ENCODE measurements around the gene TNRC6B.
"Not testable (repeated sequence)": the region's sequence is repeated elsewhere in the genome, so short reads cannot be mapped to it uniquely, and the experiment has no call there.

TNRC6B gene

GRCh38 chr22:40300316-40300715, 122.6 kb downstream of the TNRC6B start:
- DNase-seq (ENCODE audit: low read depth), result no peak

DNA sequence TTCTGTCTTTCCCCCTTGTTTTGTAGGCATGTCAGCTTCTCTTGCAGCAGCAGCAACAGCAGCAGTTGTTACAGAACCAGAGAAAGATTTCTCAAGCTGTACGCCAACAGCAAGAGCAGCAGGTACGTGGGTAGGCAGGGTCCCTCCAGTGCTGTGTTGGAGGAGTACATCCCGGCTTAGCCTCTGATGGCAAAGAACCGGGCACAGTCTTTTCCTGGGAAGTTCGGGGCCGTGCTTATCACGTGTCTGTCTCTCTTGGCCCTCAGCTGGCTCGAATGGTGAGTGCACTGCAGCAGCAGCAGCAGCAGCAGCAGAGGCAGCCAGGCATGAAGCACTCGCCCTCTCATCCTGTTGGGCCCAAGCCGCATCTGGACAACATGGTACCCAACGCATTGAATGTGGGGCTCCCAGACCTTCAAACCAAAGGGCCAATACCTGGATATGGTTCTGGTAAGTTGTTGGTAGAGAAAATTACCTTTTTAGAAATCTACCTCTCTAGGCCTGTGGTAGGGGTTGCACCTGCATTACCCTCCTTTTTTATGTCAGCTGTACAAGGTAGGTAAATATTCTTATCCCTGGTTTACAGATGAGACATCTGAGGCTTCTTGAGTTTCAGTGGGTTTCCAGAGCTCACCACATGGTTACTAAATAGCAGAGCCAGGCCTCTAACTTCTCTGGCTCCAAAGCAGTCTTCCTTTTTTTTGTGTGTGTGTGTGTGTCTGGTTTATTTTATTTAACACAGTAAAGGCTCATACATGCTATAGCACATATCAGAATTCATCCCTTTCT, 123.4 kb downstream of the TNRC6B start:
- DNase-seq (ENCODE audit: low read depth), result no peak

DNA sequence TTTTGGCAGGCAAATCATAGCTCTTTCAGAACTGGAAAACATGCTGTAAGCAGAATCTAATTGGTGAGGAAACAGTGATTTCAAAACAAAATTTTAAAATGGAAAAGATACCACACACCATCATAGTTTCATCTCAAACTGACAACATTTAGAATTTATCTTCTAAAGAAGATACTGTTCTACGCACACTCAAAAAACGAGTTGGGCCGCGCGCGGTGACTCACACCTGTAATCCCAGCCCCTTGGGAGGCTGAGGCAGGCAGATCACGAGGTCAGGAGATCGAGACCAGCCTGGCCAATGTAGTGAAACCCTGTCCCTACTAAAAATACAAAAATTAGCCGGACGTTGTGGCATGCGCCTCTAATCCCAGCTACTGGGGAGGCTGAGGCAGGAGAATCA, 124.4 kb downstream of the TNRC6B start:
- DNase-seq (ENCODE audit: low read depth), result peak; percentile 17

DNA sequence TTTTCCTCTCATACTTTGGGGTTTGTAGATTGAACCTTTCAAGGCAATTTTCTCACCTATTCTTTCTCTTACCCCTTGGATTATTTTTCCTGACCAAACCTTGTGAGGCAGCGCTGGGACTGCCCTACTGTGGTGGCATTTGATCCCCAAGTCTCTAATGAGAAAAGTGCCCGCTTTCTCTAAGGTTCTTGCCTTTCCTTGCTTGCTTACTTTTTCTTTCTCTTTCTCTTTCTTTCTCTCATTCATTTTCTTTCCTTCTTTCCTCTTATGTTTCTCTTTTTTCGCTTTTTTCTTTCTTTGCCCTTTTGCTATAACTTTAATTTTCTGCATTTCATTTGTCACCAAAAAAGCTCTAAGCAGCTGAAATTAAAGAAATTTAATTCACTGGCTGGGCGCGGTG, 127.9 kb downstream of the TNRC6B start:
- no peak for DNase-seq (ENCODE audit: low read depth)

DNA sequence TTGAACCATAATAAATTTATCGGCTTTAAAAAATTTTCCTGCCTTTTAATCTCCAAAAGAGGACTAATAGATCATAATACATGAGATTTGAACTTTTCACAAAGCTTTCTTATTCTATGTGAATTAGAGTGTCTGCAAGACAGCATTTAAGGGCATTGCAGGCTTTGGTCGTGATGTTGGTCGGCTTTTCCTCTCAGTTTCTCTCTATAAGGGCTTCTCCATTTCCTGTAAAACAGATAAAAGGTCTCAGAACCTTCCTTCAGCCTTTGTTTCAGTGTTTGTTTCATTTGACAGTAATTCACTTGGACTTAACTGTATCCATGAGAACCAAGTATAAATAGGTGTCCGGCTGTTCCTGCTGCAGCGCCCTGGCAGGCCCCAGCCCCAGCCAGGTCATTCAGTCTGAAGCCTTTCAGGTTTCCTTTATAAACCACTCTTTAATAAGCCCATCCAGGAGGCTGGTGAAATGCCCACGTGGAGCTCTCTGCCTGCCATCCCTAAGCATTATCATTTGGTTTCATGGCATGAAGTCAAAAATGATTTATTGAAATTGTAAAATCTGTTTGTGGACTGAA, 131.4 kb downstream of the TNRC6B start:
- no peak for DNase-seq (ENCODE audit: low read depth)

GRCh38 chr22:40309631-40310030, 131.9 kb downstream of the TNRC6B start:
- DNase-seq (ENCODE audit: low read depth), result no peak

DNA sequence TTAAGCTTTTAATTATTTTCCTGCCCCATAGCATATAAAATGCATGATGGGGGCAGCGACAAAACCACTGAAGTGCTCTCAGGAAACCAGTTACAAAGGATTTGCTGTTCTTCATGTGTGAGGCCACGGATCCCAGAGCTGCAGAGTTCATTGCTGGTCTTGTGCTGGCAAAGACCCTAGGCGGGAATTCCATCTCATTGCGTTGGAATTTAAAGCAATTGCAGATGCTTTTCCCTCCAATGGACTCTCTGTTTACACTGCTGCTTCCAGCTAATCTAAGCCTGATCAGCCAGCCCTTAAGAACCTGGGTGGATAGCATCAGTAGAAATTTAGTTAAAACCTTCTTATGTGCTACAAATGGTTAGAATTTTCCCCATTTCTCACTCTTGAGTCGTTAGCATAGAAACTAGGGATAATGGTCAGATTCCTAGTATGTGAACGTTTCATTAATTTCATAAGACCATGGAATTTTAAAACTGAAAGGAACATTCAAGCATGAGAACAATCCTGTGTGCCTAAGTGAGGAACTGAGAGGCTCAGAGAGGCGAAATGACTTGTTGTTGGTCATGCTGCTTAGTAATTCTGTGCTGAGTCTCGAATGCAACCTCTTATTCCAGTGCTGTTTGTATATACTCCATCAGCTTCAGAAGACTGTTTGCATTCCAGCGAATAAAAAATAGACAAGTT, 132.5 kb downstream of the TNRC6B start:
- DNase-seq (ENCODE audit: low read depth), result no peak

GRCh38 chr22:40310768-40311120, 133.0 kb downstream of the TNRC6B start:
- no peak for DNase-seq (ENCODE audit: low read depth)

- not testable (repeated sequence) for DNase-seq (ENCODE audit: low read depth)
These were observed 133.9 kb downstream of the TNRC6B start for GRCh38 chr22:40311646-40312045.

- DNase-seq (ENCODE audit: low read depth), result no peak
These were observed 134.3 kb downstream of the TNRC6B start for GRCh38 chr22:40312050-40312449.

GRCh38 chr22:40313007-40313406, 135.3 kb downstream of the TNRC6B start:
- DNase-seq (ENCODE audit: low read depth), result no peak

DNA sequence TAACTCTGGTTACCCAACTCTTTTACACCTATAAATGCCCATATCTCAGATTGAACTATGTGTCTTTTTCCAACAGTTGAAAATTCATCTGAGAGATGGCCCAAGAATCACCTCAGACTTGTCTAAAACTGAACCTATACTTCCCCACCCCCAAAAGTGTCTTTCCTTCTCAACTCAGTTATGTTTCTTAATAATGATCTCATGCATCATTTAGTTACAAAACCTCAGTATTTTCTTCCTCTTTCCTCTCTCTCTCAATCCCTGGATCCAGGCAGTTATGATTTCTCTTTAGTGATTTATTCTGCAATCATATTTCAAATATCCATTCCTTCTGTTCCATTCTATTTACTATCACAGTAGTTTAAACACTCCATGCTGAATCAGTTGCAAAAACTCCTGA, 136.3 kb downstream of the TNRC6B start:
- no peak for DNase-seq (ENCODE audit: low read depth)

DNA sequence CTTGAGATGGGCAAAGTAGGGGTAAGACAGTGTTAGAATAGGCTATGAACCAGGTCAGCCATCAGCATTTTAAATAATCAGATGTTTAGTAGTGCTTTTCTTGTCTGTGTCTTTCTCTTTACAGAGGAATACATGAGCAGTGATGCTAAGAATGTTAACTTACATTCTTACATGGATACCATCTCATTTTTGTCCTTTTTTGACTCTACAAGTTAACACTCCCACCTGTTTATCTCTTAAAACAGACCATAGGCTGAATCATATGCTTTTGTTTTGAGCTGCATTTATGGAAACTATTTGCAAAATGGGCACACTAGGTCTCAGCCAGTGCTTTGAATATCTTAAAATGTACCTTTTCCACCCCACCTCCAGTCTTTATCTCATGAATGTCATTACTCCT, 143.0 kb downstream of the TNRC6B start:
- no peak for DNase-seq (ENCODE audit: low read depth)

- no peak for DNase-seq (ENCODE audit: low read depth)
These were observed 144.3 kb downstream of the TNRC6B start for GRCh38 chr22:40322021-40322420.

DNA sequence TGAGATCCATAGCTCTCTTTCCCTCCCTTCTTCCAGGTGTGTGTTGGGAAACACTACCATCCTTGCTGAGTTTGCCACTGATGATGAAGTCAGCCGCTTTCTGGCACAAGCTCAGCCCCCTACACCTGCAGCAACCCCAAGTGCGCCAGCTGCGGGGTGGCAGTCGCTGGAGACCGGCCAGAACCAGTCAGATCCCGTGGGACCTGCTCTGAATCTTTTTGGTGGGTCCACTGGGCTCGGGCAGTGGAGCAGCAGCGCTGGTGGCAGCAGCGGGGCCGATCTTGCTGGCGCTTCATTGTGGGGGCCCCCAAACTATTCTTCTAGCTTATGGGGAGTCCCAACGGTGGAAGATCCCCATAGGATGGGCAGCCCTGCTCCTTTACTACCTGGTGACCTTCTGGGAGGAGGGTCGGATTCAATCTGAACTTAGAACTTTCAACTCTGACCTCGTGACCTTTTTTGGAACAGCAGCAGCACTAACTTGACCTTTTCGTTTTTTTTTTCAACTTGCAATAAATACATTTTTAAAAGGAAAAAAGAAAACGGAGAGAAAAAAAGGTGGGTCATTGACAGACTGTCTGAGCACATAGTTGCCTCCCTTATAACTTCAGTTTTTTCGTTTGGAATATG, 145.2 kb downstream of the TNRC6B start:
- no peak for DNase-seq (ENCODE audit: low read depth)

DNA sequence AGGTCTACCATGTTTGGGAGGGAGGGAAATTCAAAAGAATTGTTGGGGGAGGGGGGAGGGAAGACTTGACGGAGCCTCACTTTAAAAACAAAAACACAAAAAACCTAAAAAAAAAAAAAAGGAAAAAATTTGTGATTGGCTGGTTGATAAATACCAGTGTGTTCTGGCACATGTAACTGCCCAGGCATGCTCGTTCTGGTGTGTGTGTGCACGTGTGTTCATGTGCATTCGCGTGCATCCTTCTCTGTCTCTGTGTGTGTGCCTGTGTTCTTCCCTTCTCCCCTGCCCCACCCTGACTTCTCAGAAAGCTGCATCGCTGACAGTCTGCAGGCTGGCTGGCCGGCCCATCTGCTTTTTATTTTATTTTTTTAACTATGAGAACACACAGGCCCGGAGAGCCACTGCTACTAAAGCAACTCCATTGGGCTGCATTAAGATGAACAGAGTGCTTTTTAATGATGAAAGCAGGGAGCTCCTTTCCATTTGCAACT, 146.0 kb downstream of the TNRC6B start:
- DNase-seq (ENCODE audit: low read depth), result no peak

- DNase-seq (ENCODE audit: low read depth), result no peak
These were observed 147.0 kb downstream of the TNRC6B start for GRCh38 chr22:40324468-40325305.

- DNase-seq (ENCODE audit: low read depth), result peak; percentile 57
These were observed 147.6 kb downstream of the TNRC6B start for GRCh38 chr22:40325315-40325714.

- no peak for DNase-seq (ENCODE audit: low read depth)
These were observed 149.4 kb downstream of the TNRC6B start for GRCh38 chr22:40326905-40327735.

DNA sequence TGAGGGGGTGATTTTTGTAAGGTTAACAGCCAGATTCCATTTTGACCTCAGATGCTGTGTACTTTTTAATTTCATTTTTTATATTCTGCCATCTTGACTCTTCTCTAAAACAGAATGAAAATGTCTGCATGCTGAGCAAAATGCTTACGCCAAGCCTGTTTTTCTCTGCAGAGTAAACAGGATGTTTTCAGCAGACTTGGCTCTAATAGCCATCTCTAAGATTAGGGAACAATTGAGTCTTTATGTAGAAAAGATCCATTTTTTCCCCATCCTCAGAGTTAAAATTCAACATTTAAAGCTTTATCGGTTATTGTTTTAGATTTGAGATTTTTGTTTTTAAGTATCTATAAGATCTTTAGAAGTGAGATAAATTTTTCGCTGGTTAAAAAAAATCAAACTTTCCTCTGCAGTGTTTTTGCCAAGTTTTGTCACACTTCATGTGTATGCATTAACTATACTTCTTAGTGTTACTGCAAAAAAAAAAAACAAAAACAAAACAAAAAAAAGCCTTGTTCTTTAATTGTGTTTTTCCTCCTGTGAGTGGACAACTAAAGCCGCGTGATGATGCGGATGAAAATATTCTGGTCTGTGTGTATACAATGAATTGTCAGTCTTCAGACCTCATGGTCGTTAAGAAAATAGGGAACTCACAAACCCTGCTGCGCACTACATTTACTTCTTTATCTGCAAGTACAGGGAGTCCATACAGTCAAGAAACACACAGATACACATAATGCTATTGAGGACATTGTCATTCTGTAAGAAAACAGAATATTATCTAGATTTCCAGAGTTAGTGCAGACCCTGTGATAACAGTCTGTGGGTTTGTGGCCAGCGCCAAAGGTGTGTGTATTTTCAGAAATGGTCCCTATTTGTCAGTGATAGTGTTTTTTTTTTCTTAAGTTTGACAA, 151.1 kb downstream of the TNRC6B start:
- DNase-seq (ENCODE audit: low read depth), result no peak
